Stimulated activated naive CD4-positive, alpha-beta T cell treated with Interleukin-2 at 50 U/mL for 16 hours (primary cell): Measurements from ENCODE around the gene FGFRL1.
"Not testable (repeated sequence)": the region's sequence is repeated elsewhere in the genome, so short reads cannot be mapped to it uniquely, and the experiment has no call there.

ENCODE experiments used
- DNase-seq: peaks from one replicate; lab custom pipeline; 2025; lab: John Stamatoyannopoulos, UW

Gene FGFRL1

DNA sequence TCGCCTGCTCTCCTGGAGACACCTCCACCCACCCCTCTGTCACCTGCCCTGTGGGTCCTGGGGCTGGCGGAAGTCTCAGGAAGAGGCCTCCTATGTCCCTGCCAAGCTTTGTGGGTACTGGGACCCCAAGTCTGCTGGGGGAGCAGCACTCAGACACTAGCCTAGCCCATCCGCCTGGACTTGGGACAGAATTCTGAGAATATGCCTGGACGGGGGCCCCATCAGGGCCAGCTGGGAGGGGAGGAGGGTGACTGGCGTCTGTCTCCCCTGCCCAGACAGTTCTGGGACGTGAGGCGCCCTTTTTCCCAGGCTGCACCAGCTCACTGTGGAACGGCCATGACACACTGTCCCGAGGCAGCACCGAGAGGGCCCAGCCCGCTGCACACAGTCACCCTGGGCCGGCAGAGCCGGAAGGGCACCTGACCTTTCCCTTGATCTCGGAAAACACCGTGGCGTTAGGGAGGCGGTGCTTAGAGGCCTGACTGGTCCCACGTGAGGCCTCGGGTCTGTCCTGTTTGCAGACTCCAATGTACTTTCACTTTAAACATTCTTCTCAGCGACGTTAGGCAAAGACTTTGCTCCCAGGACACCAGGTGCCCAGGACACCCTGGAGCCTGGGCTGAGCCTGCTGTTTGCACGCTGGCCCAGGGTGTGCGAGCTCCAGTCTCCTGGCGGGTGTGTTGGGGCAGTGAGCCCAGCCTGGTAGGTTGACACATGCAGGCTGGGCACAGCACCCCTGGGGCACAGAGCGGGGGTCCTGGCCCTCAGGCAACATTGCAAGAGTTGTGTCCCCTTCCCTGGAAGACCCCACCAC is 18.9 kb upstream of the FGFRL1 start:
- no peak for DNase-seq

DNA sequence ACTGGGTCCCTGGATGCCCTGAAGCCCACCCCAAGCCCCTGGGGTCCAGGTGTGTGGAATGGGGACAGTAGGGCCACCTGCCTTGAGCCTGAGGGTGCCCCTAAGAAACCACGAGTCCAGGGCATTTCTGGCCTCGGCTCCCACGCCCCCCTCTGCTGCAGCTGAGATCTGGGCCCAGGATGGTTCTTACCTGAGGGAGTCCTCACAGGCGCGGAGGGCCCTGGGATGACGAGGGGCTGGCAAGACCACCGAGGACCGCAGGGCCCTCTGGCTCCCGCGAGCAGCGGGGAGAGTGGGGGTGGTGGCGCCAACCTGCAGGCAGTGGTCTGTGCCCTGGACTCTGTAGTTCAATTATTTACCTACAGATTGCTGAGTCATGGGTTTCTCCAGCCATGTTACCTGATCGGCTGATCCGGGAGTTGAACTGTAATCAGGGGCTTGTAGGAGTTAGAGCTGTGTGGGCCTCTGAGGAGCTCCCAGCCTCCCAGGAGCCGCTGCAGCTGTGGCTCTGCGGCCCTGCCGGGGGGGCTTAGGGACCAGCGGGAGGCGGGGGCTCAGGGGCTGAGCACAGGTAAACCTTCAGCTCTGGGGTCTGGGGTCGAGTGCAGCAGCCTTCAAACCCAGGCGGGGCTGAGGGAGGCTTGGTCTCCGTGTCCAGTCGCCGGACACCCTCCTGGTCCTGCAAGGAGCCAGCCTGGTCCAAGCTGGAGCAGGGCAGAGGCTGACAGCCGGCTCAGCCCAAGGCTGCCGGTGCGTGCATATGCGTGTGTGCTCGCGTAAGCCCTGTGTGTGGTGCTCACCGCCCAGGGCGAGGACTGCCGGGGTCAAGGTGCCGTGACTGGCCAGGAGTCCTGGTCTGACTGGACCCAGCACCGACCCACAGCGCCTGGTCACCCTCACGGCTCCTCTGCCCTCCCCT is 18.1 kb upstream of the FGFRL1 start, which contains the start of gene SLC26A1:
Gene SLC26A1 (minus strand): TSS at position 294 of the 919 bp plus-strand sequence. CDS start 1,701 bp downstream, outside the sequence.
- no peak for DNase-seq

DNA sequence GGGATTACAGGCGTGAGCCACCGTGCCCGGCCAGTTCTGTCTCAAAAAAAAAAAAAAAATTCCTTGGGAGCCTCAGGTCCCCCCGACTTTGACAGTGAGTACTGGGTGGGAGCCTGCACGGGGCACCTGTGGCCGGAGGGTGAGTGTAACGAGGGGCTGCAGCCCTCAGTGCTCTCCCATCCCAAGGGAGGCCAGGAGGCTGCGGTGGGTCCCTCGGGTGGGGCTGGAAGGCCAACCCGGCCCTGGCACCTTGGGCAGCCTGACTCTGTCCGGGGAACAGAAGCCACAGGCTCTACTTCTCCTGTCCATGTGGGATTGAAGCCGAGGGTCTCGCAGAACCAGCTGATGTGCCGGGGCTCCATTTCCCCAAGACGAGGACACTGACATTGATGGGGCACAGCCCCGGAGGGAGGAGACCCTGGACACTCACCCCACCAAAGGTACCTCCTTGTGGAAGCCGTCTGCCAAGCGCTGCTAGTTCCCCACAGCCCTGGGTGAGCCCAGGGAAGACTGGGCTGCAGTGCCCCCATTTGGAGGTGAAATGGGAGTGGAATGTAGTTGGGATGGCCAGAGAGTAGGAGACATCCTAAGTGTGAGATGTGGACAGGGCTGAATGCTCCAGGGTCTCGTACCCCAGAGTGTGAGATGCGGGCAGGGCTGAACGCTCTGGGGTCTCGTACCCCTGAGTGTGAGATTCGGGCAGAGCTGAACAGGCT is 16.0 kb upstream of the FGFRL1 start:
- DNase-seq, result no peak

DNA sequence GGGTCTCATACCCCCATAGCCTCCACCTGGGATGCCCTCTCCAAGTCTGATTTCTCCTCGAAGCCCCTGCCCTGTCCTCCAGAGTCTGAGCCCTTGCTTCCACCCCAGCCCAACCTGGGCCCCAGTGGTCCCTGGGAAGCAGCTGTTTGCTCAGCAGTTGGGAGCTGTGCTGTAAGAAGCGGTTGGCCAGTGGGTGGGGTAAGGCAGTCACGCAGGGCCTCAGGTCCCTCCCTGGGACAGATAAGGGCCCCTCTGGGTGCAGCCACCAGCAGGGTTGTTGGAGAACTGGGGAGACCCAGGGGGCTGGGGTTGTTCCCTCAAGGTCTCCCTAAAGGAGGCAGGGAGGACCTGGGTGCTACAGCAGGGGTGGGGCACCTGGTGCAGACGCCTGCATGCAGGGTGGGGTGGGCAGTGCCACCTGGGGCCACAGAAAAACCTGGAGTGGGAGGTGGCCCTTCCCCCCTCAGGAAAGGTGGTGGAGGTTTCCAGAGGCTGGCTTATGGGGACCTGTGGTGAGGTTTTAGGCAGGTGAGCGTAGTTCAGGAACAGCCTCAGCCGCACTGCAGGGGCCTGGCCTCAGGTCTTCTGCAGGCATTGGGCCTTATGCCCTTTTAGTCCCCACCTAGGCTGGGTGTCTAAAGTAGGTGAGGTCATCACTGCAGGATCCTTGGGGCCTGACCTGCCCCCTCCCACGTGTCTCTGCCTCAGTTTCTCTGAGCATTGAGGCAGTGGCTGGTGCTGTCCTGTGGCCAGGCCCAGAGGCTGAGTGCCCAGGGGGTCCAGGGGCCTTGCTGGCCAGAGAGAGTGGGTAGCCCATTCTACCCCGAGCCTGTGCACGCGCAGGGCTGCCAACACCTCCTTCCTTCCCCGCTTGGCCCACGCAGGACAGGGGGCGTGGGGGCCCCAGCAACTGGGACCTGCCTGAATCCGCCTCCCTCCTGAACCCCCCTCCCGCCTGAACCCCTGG is 15.1 kb upstream of the FGFRL1 start:
- DNase-seq, result no peak

DNA sequence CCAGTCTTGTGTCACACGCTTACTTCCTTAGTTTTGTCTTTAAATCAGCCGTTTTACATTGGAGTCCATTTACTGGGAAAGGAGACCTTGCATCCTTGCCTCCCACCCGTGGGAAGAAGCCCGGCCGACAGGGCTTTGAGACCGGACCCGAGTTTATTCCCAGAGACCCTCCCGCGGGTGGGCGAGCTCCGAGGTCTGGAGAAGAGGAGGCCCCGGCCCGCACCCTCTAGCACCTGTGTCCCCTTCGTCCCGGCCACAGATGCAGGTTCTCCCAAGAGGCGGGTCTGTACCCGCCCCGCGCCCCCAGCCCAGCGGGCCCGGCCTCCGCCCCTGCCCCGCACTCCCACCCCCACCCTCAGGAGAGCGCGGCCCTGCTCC is 14.4 kb upstream of the FGFRL1 start:
- DNase-seq, result no peak

DNA sequence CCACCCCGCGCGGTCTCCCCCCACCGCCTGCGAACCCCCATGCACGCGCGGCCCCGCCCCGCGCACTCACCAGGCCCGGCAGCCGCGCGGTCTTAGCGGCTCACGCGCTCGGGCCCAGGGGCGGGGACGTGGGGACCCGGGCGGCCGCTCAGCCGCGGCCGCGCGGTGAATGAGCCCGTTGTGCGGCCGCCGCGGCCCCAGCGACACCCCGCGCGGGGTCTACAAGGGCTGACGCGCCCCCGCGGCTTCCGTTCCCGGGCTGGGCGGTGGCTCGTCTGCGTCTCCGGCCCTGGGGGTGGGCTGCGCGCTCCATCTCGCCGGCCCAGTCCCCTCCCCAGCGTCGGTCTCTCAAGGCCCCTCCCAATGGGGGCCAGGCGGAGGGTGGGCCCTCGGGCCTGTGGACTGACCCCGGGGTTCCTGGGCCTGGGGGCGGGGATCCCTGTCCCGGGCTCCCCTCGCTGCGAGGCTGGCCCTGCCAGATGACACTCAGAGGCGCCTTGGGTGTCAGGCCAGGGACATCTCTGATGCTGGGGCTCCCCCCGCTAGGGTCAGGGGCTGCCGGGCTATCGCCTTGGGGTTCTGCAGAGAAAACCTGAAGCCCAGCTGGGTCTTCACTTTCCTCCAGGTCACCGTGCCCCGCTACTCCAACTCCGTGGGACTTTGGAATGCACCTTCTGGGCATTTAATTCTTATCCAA is 13.9 kb upstream of the FGFRL1 start:
- DNase-seq, result no peak

DNA sequence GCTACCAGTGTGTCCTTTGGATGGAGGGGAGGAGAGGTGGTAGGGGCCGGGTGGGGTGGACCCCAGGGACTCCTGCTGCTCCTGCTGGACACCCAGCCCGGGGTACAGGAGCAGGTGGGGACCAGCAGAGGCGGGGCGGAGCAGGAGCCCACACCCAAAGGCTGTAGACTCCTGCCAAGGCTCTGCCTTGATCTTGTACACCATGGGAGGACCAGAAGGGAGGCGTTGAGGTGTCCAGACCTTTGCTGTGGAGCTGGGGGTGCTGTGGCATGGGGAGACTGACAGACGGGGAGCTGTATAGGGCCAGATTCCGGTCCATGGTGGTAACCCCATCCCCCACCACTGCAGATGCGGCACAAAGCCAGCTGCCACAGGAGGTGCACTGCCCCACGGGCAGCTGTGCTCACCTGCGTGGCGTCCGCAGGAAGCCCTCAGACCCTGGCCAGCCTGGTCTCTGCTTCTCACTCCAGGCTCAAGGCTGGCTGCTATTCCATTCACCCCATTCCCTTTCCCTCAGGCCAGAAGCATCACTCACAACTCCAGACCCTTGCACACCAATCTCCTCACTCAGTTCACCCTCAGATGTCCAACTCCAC is 13.2 kb upstream of the FGFRL1 start:
- DNase-seq, result no peak

DNA sequence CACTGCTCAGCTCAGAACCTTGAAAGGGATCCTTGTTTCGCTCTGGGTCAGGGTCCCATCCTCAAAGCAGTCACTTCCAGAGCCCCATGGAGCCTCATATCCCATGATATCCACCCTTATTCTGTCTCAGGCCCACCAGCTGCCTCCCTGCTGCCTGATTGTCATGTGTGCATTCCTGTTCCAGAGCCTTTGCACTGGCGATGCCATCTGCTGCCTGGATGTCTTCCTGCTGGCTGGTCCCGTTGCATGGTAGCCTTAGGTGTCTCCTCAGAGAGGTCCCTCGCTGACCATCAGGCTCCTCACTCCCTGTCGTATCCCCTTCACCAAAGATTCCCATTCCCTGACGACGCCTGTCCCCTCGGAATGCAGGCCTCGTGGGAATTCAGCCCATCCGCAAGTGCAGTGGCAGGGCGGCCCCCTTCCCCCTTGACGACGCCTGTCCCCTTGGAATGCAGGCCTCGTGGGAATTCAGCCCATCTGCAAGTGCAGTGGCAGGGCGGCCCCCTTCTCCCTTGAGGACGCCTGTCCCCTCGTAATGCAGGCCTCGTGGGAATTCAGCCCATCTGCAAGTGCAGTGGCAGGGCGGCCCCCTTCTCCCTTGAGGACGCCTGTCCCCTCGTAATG is 12.1 kb upstream of the FGFRL1 start:
- not testable (repeated sequence) for DNase-seq

DNA sequence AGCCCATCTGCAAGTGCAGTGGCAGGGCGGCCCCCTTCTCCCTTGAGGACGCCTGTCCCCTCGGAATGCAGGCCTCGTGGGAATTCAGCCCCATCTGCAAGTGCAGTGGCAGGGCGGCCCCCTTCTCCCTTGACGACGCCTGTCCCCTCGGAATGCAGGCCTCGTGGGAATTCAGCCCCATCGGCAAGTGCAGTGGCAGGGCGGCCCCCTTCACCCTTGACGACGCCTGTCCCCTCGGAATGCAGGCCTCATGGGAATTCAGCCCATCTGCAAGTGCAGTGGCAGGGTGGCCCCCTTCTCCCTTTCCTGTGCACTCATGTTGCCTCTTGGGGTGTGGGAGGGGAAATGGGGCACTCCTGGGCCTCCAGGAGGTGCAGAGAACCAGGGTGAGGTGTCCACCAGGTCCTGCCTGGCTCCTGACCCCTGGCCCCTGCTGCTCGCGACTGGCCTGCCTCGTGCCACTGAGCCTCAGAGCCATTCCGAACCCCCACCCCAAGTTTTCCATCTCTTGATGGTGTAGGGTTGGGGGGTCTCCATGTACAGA is 11.5 kb upstream of the FGFRL1 start:
- DNase-seq, result no peak

DNA sequence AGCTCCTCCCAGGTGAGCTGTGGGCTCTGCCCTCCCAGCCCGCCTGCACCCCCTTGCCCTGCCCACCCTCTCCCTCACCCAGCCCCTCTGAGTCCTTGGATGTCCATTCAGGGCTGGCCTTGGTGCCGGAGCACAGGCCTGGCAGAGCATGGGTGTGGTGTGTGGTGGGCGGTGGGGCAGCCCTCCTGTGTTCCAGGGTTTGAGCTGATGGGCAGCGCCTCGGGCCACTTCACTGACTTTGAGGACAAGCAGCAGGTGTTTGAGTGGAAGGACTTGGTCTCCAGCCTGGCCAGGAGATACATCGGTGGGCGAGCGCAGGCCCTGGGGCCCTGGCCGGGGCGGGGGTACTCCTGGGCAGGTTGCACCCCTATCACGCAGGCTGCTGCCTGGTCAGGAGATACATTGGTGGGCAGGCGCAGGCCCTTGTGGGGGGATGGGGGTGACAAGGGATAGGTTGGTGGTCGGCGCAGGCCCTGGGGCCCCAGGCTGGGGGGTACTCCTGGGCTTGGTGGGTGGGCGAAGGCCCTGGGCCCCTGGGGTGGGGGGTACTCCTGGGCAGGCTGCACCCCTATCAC is 10.7 kb upstream of the FGFRL1 start:
- no peak for DNase-seq

DNA sequence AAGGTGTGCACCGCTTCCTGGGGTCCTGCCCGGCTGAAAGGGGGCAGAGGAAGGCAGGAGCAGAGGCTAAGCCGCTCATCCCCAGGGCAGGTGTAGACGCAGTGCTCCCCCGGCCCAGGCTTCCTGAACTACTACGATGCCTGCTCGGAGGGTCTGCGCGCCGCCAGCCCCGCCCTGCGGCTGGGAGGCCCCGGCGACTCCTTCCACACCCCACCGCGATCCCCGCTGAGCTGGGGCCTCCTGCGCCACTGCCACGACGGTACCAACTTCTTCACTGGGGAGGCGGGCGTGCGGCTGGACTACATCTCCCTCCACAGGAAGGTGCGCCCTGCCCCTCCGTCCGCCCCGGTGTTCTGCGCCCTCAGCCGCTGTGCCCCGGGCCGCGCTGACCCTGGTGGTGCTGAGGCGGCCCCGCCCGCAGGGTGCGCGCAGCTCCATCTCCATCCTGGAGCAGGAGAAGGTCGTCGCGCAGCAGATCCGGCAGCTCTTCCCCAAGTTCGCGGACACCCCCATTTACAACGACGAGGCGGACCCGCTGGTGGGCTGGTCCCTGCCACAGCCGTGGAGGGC is 9.8 kb upstream of the FGFRL1 start:
- no peak for DNase-seq

DNA sequence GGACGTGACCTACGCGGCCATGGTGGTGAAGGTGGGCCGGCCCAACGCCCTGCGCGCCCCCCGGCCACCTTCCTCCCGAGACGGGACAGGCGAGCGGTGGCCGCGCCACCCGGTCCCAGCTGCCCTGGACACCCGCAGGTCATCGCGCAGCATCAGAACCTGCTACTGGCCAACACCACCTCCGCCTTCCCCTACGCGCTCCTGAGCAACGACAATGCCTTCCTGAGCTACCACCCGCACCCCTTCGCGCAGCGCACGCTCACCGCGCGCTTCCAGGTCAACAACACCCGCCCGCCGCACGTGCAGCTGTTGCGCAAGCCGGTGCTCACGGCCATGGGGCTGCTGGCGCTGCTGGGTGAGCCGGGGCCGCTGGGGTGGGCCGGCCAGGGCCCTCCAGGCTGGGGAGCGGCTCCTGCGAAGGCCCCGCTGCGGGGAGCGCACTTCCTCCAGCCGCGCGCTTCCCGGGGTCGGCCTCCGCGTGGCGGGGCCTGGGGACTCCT is 9.2 kb upstream of the FGFRL1 start:
- DNase-seq, result no peak

DNA sequence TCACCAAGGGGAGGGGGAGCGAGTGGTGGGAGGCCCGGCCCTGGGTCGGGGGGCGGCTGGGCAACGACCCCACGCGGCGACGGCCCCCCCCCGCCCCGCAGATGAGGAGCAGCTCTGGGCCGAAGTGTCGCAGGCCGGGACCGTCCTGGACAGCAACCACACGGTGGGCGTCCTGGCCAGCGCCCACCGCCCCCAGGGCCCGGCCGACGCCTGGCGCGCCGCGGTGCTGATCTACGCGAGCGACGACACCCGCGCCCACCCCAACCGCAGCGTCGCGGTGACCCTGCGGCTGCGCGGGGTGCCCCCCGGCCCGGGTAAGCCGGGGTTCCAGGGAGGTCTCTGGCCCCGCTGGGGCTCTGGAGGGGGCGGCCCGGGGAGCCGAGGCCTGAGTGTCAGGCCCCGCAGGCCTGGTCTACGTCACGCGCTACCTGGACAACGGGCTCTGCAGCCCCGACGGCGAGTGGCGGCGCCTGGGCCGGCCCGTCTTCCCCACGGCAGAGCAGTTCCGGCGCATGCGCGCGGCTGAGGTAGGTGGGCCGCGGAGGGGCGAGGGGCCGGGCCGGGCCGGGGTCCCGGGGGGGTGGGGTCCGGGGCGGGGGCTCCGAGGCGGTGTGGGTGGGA is 8.7 kb upstream of the FGFRL1 start:
- DNase-seq, result no peak

DNA sequence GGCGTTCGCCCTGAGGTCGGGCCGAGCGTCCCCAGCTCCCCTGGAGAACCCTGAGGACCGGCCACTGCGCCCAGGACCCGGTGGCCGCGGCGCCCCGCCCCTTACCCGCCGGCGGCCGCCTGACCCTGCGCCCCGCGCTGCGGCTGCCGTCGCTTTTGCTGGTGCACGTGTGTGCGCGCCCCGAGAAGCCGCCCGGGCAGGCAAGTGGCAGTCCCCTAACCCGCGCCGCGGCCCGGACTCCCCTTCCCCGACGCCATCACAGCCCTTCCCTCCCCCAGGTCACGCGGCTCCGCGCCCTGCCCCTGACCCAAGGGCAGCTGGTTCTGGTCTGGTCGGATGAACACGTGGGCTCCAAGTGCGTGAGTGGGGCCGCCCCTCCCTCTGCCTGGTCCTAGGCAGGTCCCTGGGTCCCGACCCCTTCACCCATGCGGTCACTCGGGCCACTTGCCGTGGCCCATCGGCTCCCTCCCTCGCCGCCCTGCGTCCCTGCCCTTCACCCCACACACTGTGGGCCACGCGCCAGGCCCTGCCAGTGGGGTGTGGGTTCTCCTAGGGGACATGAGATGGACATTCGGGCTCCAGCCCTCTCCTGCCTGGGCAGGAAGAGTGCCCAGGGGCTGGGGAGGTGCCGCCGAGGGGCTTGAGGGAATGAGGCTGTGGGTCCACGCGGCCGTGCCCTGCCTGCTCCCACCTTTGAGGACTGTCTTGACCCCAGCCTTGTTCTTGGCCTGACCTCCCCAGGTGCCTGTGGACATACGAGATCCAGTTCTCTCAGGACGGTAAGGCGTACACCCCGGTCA is 8.0 kb upstream of the FGFRL1 start:
- DNase-seq, result no peak

DNA sequence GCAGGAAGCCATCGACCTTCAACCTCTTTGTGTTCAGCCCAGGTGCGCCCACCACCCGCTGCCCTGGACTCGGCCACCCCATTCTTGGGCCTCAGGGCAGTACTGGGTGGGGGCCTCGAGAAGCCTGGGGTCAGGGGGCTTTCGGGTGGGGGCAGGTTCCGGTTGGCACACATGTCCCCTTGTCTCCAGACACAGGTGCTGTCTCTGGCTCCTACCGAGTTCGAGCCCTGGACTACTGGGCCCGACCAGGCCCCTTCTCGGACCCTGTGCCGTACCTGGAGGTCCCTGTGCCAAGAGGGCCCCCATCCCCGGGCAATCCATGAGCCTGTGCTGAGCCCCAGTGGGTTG is 7.4 kb upstream of the FGFRL1 start:
- DNase-seq, result no peak

DNA sequence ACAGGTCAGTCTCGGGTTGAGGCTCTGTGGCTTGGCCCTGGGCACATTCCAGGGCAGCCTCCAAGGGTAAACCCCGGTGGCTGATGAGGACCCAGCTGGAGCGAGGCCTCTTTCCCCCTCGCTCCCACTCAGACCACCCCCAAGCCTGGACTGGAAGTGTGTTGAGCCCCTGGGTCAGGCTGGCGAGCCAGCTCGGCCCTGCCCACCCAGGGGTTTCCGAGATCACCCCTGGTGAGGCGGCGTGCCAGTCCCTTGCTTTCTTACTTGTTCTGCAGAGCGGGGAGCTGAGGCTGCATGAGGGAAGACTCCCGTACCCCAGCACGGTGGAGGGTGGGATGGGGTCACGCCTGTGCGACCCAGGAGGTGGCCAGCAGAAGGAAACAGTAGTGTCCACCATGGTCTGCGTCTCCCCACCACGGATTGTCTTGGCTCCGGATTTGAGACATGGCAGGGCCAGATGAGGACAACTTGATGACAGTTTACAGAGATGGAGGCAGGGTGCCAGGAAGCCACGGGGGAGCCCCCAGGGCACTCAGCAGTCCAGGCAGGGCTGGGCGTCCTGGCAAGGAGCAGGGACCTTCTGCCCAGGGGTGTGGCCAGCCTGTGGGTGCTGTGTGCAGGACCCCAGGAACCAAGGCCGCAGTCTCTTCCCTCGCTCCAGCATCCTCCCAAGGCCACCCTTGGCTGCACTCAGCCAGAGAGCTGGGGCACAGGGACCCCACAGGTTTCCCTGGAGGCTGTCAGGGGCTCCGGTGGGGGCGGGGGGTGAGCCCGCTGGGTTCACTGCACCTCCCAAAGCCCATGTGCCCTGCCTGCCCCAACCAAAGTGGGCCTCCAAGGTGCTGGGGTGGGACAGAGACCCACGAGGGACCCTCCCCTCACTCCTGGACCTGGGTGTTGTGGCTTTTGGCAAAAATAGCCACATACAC is 6.6 kb upstream of the FGFRL1 start:
- no peak for DNase-seq
